Ovary (tissue), 3 donors: ENCODE measurements around the gene NCOA3.

Experiments used
- POLR2A ChIP-seq: fragments of 450-650 bp; IDR thresholded peaks from one replicate; pipeline ENCODE4 v1.6.1; 2017; ENCODE audit warnings: antibody characterized with exemption, mild to moderate bottlenecking, moderate library complexity
- TF ChIP-seq, protein P1 (sequence below), 3 donors: fragments of 450-650 bp in 2 of 3; fragments of 200-600 bp in 1 of 3; IDR thresholded peaks; one replicate each; pipeline versions ENCODE4 v1.5.1 to v1.8.0; 2016 to 2022; ENCODE audit warnings: antibody characterized with exemption in 3 of 3, mild to moderate bottlenecking in 1 of 3
- donor health status: DM: no; HTN: no; CAD: no.

DNA sequence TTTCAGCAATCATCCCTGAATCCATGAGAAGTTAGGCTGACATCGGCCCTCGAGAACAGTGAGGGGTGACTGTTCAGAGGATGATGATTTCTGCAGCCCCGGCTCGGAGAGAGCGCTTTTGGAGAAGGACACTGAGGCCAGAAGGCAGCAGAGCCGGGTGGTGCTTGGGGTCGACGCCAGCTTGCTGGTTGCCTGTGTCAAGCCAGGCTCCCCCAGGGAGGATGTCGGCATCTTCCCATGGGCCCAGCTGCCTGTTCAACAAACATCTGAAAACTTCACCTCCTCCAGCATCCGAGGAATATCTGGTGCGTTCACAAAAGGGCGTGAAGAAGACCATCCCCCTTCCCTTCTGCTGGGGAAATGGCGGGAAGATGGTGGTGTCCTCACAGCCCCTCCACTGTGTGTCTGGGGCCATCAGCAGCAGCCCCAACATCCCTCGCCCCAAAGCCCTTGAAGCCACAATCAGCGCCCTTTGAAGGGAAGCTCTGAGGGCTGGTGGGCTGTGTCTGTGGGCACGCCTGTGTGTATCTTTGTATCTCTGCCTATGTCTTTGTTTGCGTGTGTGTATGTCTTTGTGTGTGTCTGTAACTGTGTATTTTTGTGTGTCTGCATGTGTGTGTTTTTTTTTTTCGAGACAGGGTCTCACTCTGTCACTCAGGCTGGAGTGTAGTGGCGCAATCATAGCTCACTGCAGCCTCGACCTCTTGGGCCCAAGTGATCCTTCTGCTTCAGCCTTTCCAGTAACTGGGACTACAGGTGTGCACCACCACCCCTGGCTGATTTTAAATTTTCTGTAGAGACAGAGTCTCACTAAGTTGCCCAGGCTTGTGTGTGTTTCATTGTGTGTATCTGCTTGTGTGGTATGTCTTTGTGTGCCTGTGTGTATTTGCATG lies 185.7 kb downstream of the NCOA3 start:
- TF ChIP-seq, protein P1, sequence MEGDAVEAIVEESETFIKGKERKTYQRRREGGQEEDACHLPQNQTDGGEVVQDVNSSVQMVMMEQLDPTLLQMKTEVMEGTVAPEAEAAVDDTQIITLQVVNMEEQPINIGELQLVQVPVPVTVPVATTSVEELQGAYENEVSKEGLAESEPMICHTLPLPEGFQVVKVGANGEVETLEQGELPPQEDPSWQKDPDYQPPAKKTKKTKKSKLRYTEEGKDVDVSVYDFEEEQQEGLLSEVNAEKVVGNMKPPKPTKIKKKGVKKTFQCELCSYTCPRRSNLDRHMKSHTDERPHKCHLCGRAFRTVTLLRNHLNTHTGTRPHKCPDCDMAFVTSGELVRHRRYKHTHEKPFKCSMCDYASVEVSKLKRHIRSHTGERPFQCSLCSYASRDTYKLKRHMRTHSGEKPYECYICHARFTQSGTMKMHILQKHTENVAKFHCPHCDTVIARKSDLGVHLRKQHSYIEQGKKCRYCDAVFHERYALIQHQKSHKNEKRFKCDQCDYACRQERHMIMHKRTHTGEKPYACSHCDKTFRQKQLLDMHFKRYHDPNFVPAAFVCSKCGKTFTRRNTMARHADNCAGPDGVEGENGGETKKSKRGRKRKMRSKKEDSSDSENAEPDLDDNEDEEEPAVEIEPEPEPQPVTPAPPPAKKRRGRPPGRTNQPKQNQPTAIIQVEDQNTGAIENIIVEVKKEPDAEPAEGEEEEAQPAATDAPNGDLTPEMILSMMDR (IDR thresholded peaks at IDR 0.05), result no peak
- TF ChIP-seq POLR2A, result no peak
